GM10266 (cell line): Measurements from ENCODE around the gene DAB1.

ENCODE experiments used
- DNase-seq: peaks from one replicate; pipeline ENCODE4 v3.0.0; 2012; ENCODE audit errors: extremely low spot score
- TF ChIP-seq, protein P1 (sequence below): IDR thresholded peaks from 2 replicates; pipeline ENCODE4 v1.5.1; 2012; ENCODE audit warnings: mild to moderate bottlenecking, low read depth; ENCODE audit not compliant: control insufficient read depth, insufficient read depth; ENCODE audit errors: missing control alignments

The DAB1 gene

DNA sequence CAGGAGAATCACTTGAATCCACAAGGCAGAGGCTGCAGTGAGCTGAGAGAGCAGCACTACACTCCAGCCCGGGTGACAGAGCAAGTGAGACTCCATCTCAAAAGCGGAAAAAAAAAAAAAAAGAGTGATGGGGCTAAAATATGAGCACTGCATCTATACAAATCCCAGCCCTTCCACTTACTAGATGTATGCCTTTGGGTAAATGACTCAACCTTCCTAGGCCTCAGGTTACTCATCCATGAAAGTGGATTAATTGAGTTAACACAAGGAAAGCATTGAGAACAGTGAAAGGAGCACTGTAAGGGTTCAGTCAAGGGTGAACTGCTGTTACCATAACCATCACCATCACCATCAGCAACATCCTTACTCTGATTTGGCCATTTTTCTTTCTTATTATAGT is 231.6 kb downstream of the DAB1 start:
- TF ChIP-seq, protein P1, sequence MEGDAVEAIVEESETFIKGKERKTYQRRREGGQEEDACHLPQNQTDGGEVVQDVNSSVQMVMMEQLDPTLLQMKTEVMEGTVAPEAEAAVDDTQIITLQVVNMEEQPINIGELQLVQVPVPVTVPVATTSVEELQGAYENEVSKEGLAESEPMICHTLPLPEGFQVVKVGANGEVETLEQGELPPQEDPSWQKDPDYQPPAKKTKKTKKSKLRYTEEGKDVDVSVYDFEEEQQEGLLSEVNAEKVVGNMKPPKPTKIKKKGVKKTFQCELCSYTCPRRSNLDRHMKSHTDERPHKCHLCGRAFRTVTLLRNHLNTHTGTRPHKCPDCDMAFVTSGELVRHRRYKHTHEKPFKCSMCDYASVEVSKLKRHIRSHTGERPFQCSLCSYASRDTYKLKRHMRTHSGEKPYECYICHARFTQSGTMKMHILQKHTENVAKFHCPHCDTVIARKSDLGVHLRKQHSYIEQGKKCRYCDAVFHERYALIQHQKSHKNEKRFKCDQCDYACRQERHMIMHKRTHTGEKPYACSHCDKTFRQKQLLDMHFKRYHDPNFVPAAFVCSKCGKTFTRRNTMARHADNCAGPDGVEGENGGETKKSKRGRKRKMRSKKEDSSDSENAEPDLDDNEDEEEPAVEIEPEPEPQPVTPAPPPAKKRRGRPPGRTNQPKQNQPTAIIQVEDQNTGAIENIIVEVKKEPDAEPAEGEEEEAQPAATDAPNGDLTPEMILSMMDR = no peak
- DNase-seq = no peak

DNA sequence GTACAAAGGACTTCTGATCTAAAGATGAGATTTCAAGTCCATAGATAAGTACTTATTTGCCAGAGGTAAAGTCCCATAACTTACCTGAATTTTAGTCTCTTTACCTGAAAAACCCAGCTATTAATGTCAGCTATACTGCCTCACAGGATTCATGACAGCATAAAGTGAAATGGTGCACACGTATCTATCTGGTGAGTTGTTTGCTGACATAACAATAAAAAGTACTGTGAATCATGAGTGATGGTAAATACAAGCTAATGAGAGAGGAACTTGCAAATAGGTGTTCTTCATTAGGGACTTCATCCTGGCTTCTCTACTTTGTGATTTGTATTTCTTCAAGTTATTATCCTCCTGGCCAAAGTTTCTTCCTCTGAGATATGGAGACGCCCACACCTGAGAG is 233.0 kb downstream of the DAB1 start:
- TF ChIP-seq, protein P1 = no peak
- no peak for DNase-seq

DNA sequence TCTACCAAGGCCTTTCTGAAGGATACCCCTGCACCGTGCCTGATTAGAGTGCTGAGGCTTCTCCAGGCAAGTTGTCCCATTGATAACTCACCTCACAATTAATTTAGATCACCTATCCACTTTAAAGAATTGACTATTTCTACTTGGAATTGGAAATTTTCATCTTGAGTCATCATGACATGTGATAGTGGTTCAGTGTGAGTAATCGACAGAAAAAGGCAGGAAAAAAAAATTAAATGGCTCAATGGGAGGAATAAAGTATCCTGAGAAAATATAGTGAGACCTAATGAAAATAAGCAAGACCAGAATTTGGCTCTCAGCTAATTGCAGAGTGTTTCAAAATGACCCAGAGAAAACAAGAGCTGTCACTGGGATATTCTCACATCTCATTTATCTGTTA is 235.7 kb downstream of the DAB1 start:
- TF ChIP-seq, protein P1 = no peak

DNA sequence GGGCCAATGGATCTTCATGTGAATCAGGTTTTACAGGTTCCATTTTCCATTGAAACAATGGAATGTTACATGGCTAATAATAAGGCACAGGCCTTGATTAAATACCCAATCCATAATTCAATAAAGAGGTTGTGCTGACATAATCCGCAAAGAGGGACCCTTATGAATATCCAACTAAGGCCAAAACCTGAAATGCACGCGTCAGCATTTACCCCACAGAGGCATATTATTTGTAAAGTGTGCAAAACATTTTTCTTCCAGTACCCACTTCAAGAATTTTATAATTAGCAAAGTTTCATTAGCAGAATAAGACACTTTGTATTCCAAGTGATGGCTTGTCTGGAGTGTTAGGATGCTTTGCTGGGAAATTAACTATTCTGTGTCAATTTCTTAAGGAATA is 237.4 kb downstream of the DAB1 start:
- TF ChIP-seq, protein P1 = no peak
- DNase-seq = no peak

More for the DNA sequence above, 235.7 kb downstream of the DAB1 start:
- no peak for DNase-seq

DNA sequence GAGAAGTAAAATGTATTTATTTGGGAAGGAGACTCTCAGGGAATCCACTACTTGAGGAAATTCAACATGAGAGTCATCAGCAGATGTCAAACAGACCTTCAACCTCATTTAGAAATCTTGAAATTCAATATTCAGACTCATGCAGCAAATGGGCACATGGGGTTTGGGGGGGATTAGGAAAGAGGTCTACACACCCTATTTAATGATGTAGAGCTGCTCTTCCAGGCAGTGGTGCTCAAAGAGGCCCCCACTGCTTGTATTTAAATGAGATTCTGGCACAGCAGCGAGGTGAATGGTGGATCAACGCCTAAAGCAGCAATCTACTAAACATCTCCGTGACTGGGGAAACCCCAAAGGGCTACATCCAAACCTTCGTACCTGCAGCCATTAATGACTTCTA is 244.9 kb downstream of the DAB1 start:
- DNase-seq = no peak
- TF ChIP-seq, protein P1 = no peak

DNA sequence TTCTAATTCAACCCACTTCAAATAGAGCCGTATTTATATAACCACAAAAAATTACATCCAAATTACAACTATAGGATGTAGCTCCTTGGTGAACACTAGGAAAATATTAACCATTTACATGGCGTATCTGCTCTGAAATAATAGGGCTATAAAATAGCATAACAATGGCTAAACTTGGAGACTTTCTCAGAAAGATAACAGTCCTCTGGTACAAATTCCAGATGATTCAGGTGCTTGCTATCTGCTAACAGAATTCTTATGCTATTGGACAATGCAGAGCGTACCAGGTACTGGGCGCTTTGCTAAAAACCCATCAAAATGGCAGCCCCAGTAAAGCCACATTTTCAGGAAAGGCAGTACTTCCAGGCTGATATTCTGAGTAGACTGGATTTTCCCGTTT is 248.4 kb downstream of the DAB1 start:
- DNase-seq = no peak
- TF ChIP-seq, protein P1 = no peak

DNA sequence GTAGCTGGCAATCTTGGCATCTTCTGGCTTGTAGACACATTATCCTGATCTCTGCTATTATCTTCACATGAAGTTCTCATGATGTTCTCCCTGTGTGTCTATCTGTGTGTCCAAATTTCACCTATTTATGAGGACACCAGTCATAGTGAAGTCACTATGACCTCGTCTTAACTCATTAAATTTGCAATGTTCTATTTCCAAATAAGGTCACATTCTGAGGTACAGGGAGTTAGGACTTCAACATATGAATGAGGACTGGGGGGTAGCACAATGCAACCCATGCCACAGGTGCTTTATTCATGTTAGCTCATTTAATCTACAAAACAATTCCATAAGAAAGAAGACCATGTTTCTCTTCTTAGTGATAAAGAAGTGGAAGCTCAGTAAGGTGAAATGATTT is 251.8 kb downstream of the DAB1 start:
- no peak for DNase-seq
- TF ChIP-seq, protein P1 = no peak
